ENCODE results near the gene RAB31. TPM values are rescaled to one million over a fixed set of nuclear protein-coding genes. Genes with fewer than 3 reads are reported as not detected.

RAB31 gene
- total RNA-seq, 2 donors from 2014 or later, result 1.7 to 6.9 TPM

- peaks cover 18% of the 10 kb centered on the region in 2 donors for H3K27me3 Mint-ChIP-seq
- no peak for ATAC-seq
- peaks cover 8% of the 10 kb centered on the region for H3K9me3 Mint-ChIP-seq
- H3K4me3 Mint-ChIP-seq, result no peak overlapping the region
- peaks cover 10% of the 10 kb centered on the region for H3K36me3 Mint-ChIP-seq
- no peak overlapping the region for H3K27ac Mint-ChIP-seq
- no peaks in the 10 kb centered on the region for H3K4me1 Mint-ChIP-seq (ENCODE audit: low read depth in 2 of 2)
- no peak for DNase-seq (ENCODE audit: low spot score)
Observed at GRCh38 chr18:9868857-9869714, 161.0 kb downstream of the RAB31 start.

DNA sequence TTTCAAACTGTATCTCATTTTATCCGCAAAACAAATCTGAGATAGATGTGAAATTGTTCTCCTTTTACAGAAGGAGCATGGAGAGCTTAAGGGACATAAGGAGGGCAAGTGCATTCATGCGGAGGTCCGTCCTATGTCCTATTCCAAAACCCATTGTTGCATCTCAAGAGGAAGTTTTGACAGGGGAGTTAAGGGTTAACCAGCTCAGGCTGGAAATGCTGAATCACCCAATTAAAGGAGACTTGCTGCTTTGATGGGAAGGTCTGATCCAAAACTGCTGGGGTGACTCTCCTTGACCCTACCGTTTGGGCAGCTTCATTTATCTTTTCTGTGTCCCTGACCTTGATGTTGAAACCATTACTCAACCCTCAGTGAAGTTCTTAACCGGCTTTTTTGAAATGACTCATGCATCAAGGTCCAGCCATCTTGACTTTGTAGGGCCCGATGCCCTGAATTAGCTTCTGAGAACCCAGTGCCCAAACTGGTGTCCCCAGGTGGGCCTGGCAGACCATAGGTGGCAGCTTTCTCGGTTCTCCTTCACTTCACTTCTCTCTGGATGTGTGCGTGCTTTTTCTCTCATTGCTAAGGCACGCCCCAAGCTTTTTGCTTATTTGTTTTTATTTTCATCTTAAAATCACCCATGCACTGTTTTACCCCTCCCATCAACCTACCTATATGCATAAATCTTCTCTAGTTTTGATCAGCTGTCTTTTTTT, 161.8 kb downstream of the RAB31 start:
- H3K27me3 Mint-ChIP-seq, result peaks cover 18% of the 10 kb centered on the region in 2 donors
- H3K4me3 Mint-ChIP-seq, result no peak overlapping the region
- H3K27ac Mint-ChIP-seq, result no peak overlapping the region
- H3K4me1 Mint-ChIP-seq (ENCODE audit: low read depth in 2 of 2), result no peaks in the 10 kb centered on the region
- peaks cover 10% of the 10 kb centered on the region for H3K36me3 Mint-ChIP-seq
- no peak for DNase-seq (ENCODE audit: low spot score)
- peaks cover 8% of the 10 kb centered on the region for H3K9me3 Mint-ChIP-seq
- peak in 1 of 2 donors; percentile 9 for ATAC-seq

DNA sequence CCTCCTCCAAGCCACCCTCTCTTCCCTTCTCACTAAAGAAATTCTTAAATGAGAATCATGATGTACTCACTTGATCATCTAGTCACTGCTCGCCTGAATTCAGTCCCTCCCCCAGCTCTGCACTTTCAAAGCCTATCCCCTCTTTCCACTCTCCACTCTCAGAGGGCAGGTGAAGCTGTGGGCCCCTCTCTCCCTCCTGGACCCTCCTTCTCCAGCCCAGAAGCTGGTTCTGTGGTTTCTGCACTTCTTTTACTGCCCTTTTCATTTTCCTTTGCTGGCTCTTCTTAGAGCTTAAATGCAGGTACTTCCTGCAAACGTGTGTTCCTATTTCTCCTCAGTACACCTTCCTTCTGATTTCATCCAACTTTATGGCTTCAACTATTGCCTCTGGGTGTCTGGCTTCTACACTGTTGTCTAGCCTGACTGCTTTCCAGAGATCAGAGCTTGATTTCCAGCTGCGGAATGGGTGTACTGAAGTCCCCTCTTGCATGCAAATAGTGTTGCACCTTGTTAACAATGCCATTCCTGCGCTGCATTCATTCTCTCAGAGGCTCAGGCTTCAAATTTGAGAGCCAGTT, 162.4 kb downstream of the RAB31 start:
- Mint-ChIP-seq H3K27ac (no peak overlapping the region), H3K4me3 (no peak overlapping the region), H3K36me3 (peaks cover 7% of the 10 kb centered on the region), H3K4me1 (ENCODE audit: low read depth in 2 of 2) (no peaks in the 10 kb centered on the region), H3K27me3 (peaks cover 20 to 22% of the 10 kb centered on the region in 2 donors), H3K9me3 (peaks cover 5% of the 10 kb centered on the region)
- DNase-seq (ENCODE audit: low spot score) (no peak), ATAC-seq (no peak)

GRCh38 chr18:9871244-9871746, 163.2 kb downstream of the RAB31 start:
- H3K4me1 Mint-ChIP-seq (ENCODE audit: low read depth in 2 of 2), result no peaks in the 10 kb centered on the region
- H3K4me3 Mint-ChIP-seq, result no peak overlapping the region
- no peak for DNase-seq (ENCODE audit: low spot score)
- ATAC-seq, result no peak
- no peak overlapping the region for H3K27ac Mint-ChIP-seq
- H3K36me3 Mint-ChIP-seq, result no peaks in the 10 kb centered on the region
- H3K9me3 Mint-ChIP-seq, result no peaks in the 10 kb centered on the region
- peaks cover 19 to 26% of the 10 kb centered on the region in 2 donors for H3K27me3 Mint-ChIP-seq

DNA sequence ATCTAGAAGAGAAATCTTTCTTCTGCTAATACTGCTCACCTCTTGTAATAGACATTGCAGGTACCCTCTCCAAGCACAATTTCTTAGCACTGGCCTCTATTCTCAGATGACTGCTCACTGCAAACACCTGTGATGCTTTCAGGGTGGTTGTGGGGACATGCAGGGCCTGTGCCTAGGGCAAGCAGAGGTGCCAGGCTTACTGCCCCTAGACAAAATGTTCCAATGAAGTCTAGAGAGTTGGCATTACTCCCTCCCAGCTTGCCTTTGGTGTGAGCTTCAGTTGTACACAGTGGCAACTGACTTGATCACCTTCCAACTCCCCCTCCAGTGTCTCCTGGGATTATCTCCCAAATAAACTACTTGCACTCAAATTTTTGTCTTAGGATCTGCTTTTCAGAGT, 164.7 kb downstream of the RAB31 start:
- no peak overlapping the region for H3K27ac Mint-ChIP-seq
- no peaks in the 10 kb centered on the region for H3K4me1 Mint-ChIP-seq (ENCODE audit: low read depth in 2 of 2)
- no peaks in the 10 kb centered on the region for H3K9me3 Mint-ChIP-seq
- no peaks in the 10 kb centered on the region for H3K36me3 Mint-ChIP-seq
- peaks cover 24 to 36% of the 10 kb centered on the region in 2 donors for H3K27me3 Mint-ChIP-seq
- H3K4me3 Mint-ChIP-seq, result no peak overlapping the region
- ATAC-seq (peak in 1 of 2 donors; percentile 32), DNase-seq (ENCODE audit: low spot score) (no peak)

DNA sequence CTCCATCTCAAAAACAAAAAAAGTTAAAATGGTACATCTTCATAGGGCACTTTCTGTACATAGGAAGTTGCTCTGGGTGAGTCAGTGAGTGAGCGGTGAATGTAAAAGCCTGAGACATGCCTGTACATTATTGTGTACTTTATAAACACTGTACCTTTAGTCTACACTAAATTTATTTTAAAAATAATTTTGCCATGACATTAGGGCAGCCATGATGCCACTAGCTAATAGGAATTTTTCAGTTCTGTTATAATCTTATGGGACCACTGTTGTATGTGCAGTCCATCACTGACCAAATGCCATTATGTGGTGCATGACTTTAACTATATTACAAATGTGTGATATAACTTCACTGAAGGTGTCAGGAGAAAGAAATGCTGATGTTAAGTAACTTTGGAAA, 166.6 kb downstream of the RAB31 start:
- DNase-seq (ENCODE audit: low spot score), result no peak
- ATAC-seq, result no peak
- no peaks in the 10 kb centered on the region for H3K9me3 Mint-ChIP-seq
- no peaks in the 10 kb centered on the region for H3K36me3 Mint-ChIP-seq
- no peak overlapping the region for H3K27ac Mint-ChIP-seq
- H3K4me3 Mint-ChIP-seq, result no peak overlapping the region
- no peaks in the 10 kb centered on the region for H3K4me1 Mint-ChIP-seq (ENCODE audit: low read depth in 2 of 2)
- H3K27me3 Mint-ChIP-seq, result peaks cover 22 to 36% of the 10 kb centered on the region in 2 donors

DNA sequence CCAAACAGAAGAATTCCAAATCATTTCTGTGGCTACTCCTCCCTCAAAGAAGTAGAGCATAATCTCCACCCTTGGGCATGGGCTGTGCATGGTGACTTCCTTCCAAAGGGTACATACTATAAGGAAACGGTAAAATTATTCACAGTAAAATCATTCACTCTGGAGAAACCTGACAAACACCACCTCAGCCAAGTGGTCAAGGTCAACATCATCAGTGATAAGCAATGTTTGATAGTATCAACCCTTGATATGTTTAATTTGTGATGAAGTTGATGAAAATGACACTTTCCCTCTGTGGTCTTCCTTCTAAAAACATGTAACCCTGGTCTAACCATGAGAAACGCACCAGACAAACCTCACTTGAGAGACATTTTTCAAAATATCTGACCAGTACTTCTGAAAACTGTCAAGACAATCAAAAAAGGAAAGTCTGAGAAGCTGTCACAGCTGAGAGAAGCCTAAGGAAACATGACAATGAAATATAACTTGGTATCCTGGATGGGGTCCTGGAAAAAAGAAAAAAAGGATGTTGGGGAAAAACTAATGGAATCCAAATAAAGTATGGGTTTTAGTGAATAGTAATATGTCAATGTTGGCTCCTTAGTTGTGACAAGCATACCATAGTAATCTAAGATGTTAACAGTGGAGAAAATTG, 168.2 kb downstream of the RAB31 start:
- H3K4me3 Mint-ChIP-seq, result no peak overlapping the region
- H3K9me3 Mint-ChIP-seq, result no peaks in the 10 kb centered on the region
- no peaks in the 10 kb centered on the region for H3K36me3 Mint-ChIP-seq
- ATAC-seq (no peak), DNase-seq (ENCODE audit: low spot score) (no peak)
- H3K27ac Mint-ChIP-seq, result no peak overlapping the region
- no peaks in the 10 kb centered on the region for H3K4me1 Mint-ChIP-seq (ENCODE audit: low read depth in 2 of 2)
- peaks cover 9 to 21% of the 10 kb centered on the region in 2 donors for H3K27me3 Mint-ChIP-seq

GRCh38 chr18:9876867-9877654, 169.0 kb downstream of the RAB31 start:
- Mint-ChIP-seq H3K36me3 (no peaks in the 10 kb centered on the region), H3K27ac (no peak overlapping the region), H3K9me3 (no peaks in the 10 kb centered on the region), H3K4me1 (ENCODE audit: low read depth in 2 of 2) (no peaks in the 10 kb centered on the region), H3K4me3 (no peak overlapping the region), H3K27me3 (peaks cover 8 to 18% of the 10 kb centered on the region in 2 donors)
- no peak for DNase-seq (ENCODE audit: low spot score)
- peak in 1 of 2 donors; percentile 43 for ATAC-seq

- no peaks in the 10 kb centered on the region for H3K9me3 Mint-ChIP-seq
- no peaks in the 10 kb centered on the region for H3K36me3 Mint-ChIP-seq
- ATAC-seq, result no peak
- no peak for DNase-seq (ENCODE audit: low spot score)
- H3K27ac Mint-ChIP-seq, result no peak overlapping the region
- peaks cover 8 to 18% of the 10 kb centered on the region in 2 donors for H3K27me3 Mint-ChIP-seq
- H3K4me3 Mint-ChIP-seq, result no peak overlapping the region
- H3K4me1 Mint-ChIP-seq (ENCODE audit: low read depth in 2 of 2), result no peaks in the 10 kb centered on the region
Observed at GRCh38 chr18:9877655-9878014, 169.5 kb downstream of the RAB31 start.

- no peaks in the 10 kb centered on the region for H3K9me3 Mint-ChIP-seq
- no peaks in the 10 kb centered on the region for H3K4me1 Mint-ChIP-seq (ENCODE audit: low read depth in 2 of 2)
- H3K27ac Mint-ChIP-seq, result no peak overlapping the region
- H3K36me3 Mint-ChIP-seq, result no peaks in the 10 kb centered on the region
- DNase-seq (ENCODE audit: low spot score) (no peak), ATAC-seq (no peak)
- peaks cover 8 to 18% of the 10 kb centered on the region in 2 donors for H3K27me3 Mint-ChIP-seq
- no peak overlapping the region for H3K4me3 Mint-ChIP-seq
Observed at GRCh38 chr18:9878095-9878494, 170.0 kb downstream of the RAB31 start.

DNA sequence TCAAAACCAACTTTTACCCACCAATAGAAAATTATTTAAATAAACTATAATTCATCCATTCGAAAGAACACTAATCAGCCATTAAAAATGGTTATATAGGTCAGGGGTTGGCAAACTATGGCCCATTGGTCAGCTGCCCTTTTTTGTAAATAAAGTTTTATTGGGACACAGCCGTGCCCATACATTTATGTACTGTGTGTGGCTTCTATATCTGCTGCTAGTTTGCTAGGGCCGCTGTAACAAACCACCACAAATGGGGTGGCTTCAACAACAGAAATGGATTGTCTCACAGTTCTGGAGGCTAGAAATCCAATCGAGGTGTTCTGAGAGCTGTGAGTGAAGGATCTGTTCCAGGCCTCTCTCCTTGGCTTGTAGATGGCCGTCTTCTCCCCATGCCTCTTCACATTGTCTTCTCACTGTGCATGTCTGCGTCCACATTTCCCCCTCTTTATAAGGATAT, 170.7 kb downstream of the RAB31 start:
- DNase-seq (ENCODE audit: low spot score) (no peak), ATAC-seq (no peak)
- Mint-ChIP-seq H3K27me3 (peaks cover 8 to 18% of the 10 kb centered on the region in 2 donors), H3K4me3 (no peak overlapping the region), H3K4me1 (ENCODE audit: low read depth in 2 of 2) (no peaks in the 10 kb centered on the region), H3K9me3 (no peaks in the 10 kb centered on the region), H3K36me3 (no peaks in the 10 kb centered on the region), H3K27ac (no peak overlapping the region)

DNA sequence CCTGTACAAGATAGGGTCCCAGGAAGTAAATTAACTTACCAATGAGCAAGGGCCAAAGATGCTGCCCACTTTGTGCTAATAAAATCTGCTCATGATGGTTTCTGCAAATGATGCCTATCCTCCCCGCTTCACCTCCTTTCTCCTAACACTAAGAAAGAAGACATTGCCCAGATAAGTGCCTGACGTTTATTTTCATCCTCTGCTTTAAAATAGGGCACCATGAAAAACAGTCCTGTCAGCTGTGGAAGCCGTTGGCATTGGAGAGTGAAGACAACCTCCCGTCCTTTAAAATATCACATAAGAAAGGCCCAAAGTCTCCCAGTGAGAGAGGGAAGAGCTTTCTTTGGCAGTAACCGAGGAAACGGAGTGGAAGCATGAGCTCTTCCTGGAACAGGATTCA, 176.0 kb downstream of the RAB31 start:
- DNase-seq (ENCODE audit: low spot score), result no peak
- no peak overlapping the region for H3K4me3 Mint-ChIP-seq
- H3K36me3 Mint-ChIP-seq, result no peaks in the 10 kb centered on the region
- ATAC-seq, result no peak
- no peak overlapping the region for H3K27ac Mint-ChIP-seq
- H3K4me1 Mint-ChIP-seq (ENCODE audit: low read depth in 2 of 2), result no peaks in the 10 kb centered on the region
- H3K9me3 Mint-ChIP-seq, result no peaks in the 10 kb centered on the region
- H3K27me3 Mint-ChIP-seq, result peaks cover 2 to 7% of the 10 kb centered on the region in 2 donors

All from natural killer cell treated with Interleukin-12 subunit alpha and Interleukin-12 subunit beta and Interleukin-15 and Interleukin-18, amount 100 ng/mL, for 72 hours (primary cell).